HepG2 (cell line): Measurements from ENCODE around the gene WDR91. TPM values are rescaled to one million over a fixed set of nuclear protein-coding genes. Genes with fewer than 3 reads are reported as not detected.

Experiments
- CBFB ChIP-seq: sonication (generic); formaldehyde crosslinking; IDR thresholded peaks from 2 replicates; pipeline ENCODE4 v1.4.0; 2020; ENCODE audit warnings: missing genetic modification reagents
- DMAP1 ChIP-seq: IDR thresholded peaks from 2 replicates; pipeline ENCODE4 v1.6.1; 2016
- GATAD1 ChIP-seq: IDR thresholded peaks from 2 replicates; pipeline ENCODE4 v1.6.1; 2016; ENCODE audit warnings: missing genetic modification reagents, missing compliant biosample characterization
- GMEB2 ChIP-seq: IDR thresholded peaks from 2 replicates; pipeline ENCODE4 v1.6.1; 2016; ENCODE audit warnings: missing biosample characterization, missing genetic modification reagents, low read depth
- GRHL1 ChIP-seq: sonication (generic); formaldehyde crosslinking; conservative IDR thresholded peaks from 2 replicates; pipeline ENCODE4 v1.8.0; 2022; ENCODE audit warnings: missing genetic modification reagents
- HDAC1 ChIP-seq: sonication (generic); formaldehyde crosslinking; IDR thresholded peaks from 2 replicates; pipeline ENCODE4 v1.5.1; 2020; ENCODE audit warnings: mild to moderate bottlenecking, missing genetic modification reagents
- IKZF4 ChIP-seq: sonication (generic); formaldehyde crosslinking; IDR thresholded peaks from 2 replicates; pipeline ENCODE4 v1.5.1; 2020; ENCODE audit warnings: borderline replicate concordance, mild to moderate bottlenecking, low read depth, missing genetic modification reagents; ENCODE audit errors: not compliant biosample characterization
- KDM5B ChIP-seq: sonication (generic); formaldehyde crosslinking; IDR thresholded peaks from 2 replicates; pipeline ENCODE4 v1.4.0; 2020; ENCODE audit warnings: missing genetic modification reagents, mild to moderate bottlenecking, borderline replicate concordance
- KLF6 ChIP-seq: IDR thresholded peaks from 2 replicates; pipeline ENCODE4 v1.8.0; 2016; ENCODE audit warnings: missing biosample characterization, missing genetic modification reagents
- MXD4 ChIP-seq: IDR thresholded peaks from 2 replicates; pipeline ENCODE4 v1.6.1; 2016; ENCODE audit warnings: mild to moderate bottlenecking, missing biosample characterization, missing genetic modification reagents
- NR1H2 ChIP-seq: sonication (generic); formaldehyde crosslinking; IDR thresholded peaks from 2 replicates; pipeline ENCODE4 v1.8.1; 2022; ENCODE audit warnings: low read depth, missing genetic modification reagents, borderline replicate concordance
- SMAD3 ChIP-seq: sonication (generic); formaldehyde crosslinking; IDR thresholded peaks from 2 replicates; pipeline ENCODE4 v1.4.0; 2020; ENCODE audit warnings: missing genetic modification reagents
- THAP9 ChIP-seq: sonication (generic); formaldehyde crosslinking; IDR thresholded peaks from 2 replicates; pipeline ENCODE4; 2020; ENCODE audit warnings: missing genetic modification reagents, mild to moderate bottlenecking, borderline replicate concordance
- ZBTB43 ChIP-seq: sonication (generic); formaldehyde crosslinking; conservative IDR thresholded peaks from 2 replicates; pipeline ENCODE4 v1.4.0; 2020; ENCODE audit warnings: missing genetic modification reagents
- ZMYM4 ChIP-seq: sonication (generic); formaldehyde crosslinking; IDR thresholded peaks from 2 replicates; pipeline ENCODE4 v1.8.1; 2023; ENCODE audit warnings: mild to moderate bottlenecking, missing genetic modification reagents
- ZNF296 ChIP-seq: sonication (generic); formaldehyde crosslinking; conservative IDR thresholded peaks from 2 replicates; pipeline ENCODE4 v1.5.0; 2020; ENCODE audit warnings: mild to moderate bottlenecking, missing genetic modification reagents
- ZNF530 ChIP-seq: sonication (generic); formaldehyde crosslinking; IDR thresholded peaks from 2 replicates; pipeline ENCODE4 v1.5.0; 2020; ENCODE audit warnings: low read depth, mild to moderate bottlenecking, missing genetic modification reagents
- ZXDC ChIP-seq: sonication (generic); formaldehyde crosslinking; IDR thresholded peaks from 2 replicates; pipeline ENCODE4 v1.5.0; 2020; ENCODE audit warnings: mild to moderate bottlenecking, missing genetic modification reagents
- polyA plus RNA-seq, 8 experiments: library from polyadenylated mRNA; depleted of rRNA in 3 of 8; stranded (reverse) in 7 of 8; unstranded in 1 of 8; fragments of >200 nt; fragmentation: Illumina TruSeq in 4 of 8; extraction: Trizol in 4 of 8; gene quantifications; 2 replicates each; pipeline versions ENCODE4 v1.2.1 to v1.2.3, GENCODE V29; 2011 to 2016; ENCODE audit warnings: low read depth in 4 of 8, missing spikeins in 1 of 8, mixed read lengths in 1 of 8; ENCODE audit not compliant: insufficient read depth in 1 of 8
- total RNA-seq, 5 experiments: library from RNA; depleted of rRNA; stranded (reverse); fragments of >200 nt; fragmentation: Illumina TruSeq; extraction: Trizol; gene quantifications; 2 replicates each; pipeline ENCODE4 v1.2.3, GENCODE V29; 2016; ENCODE audit warnings: low read depth in 1 of 5

WDR91 gene
- total and polyA plus RNA-seq, 2 of the 13 experiments (the other 11 are each of a cell fraction or from before 2014, with no cell fraction given) = 11.6 to 12.1 TPM

- peak; percentile 90 for TF ChIP-seq IKZF4
- TF ChIP-seq ZBTB43 (CRISPR knock-in tag) = peak; percentile 79
- TF ChIP-seq GMEB2 = no peak
- peak; percentile 92 for TF ChIP-seq KDM5B
- 0 out of 2 replicates have a peak, but pooled peaks have one; percentile 59 for TF ChIP-seq ZNF296 (CRISPR knock-in tag)
- peak; percentile 59; the same call in 1 of the 2 replicates for TF ChIP-seq CBFB (CRISPR knock-in tag)
- peak; percentile 61; the same call in 1 of the 2 replicates for TF ChIP-seq SMAD3
- no peak for TF ChIP-seq ZNF530 (CRISPR knock-in tag)
- TF ChIP-seq THAP9 (CRISPR knock-in tag) = peak; percentile 91
- TF ChIP-seq KLF6 (CRISPR knock-in tag) = peak; percentile 92
- TF ChIP-seq HDAC1 (CRISPR knock-in tag) = peak; percentile 91
- TF ChIP-seq GATAD1 (CRISPR knock-in tag) = peak; percentile 89
- TF ChIP-seq ZMYM4 (CRISPR knock-in tag) = peak; percentile 98
- no peak for TF ChIP-seq ZXDC
- TF ChIP-seq NR1H2 = no peak
- peak; percentile 89 for TF ChIP-seq DMAP1
- TF ChIP-seq GRHL1 (CRISPR knock-in tag) = no peak
- TF ChIP-seq MXD4 (CRISPR knock-in tag) = peak; percentile 55
Observed at GRCh38 chr7:135170274-135170997, 40.9 kb downstream of the WDR91 start, which contains the start of gene CYREN (continued).
